ENCODE data around the gene HOXD4. TPM values are rescaled to one million over a fixed set of nuclear protein-coding genes. Genes with fewer than 3 reads are reported as not detected.

Gene HOXD4
- total RNA-seq, 4 donors from 2014 or later = 1.6 to 4.8 (median 3.3) TPM

GRCh38 chr2:176103742-176104315, 47.5 kb upstream of the HOXD4 start:
- intact Hi-C loops (cut with DNase I) = no loop called here
- Histone ChIP-seq H3K36me3 (no peaks in the 10 kb centered on the region), H3K9me3 (no peaks in the 10 kb centered on the region), H3K4me3 (replicated peaks in 1 of 3) (no peak overlapping the region), H3K27ac (no peak overlapping the region), H3K4me1 (peaks cover 10 to 34% of the 10 kb centered on the region in 2 donors), H3K27me3 (peaks cover 75% of the 10 kb centered on the region)
- no peak for TF ChIP-seq CTCF (IDR thresholded peaks at IDR 0.05)
- TF ChIP-seq POLR2A (IDR thresholded peaks at IDR 0.05) = no peak
- no peak for DNase-seq
- WGBS, 2 donors = 7 to 9% methylated on average over 17 of the region's 17 CpGs

- H3K27ac ChIP-seq = no peak overlapping the region
- intact Hi-C loops (cut with DNase I) = no loop called here
- WGBS, 2 donors = 4 to 5% methylated on average over 44 to 47 of the region's 56 CpGs
- H3K4me3 ChIP-seq (replicated peaks in 1 of 3) = no peak overlapping the region
- H3K4me1 ChIP-seq = peaks cover 10 to 38% of the 10 kb centered on the region in 2 donors
- TF ChIP-seq POLR2A (IDR thresholded peaks at IDR 0.05) (no peak), CTCF (IDR thresholded peaks at IDR 0.05) (no peak)
- H3K9me3 ChIP-seq = no peaks in the 10 kb centered on the region
- peaks cover 76% of the 10 kb centered on the region for H3K27me3 ChIP-seq
- DNase-seq = no peak
- H3K36me3 ChIP-seq = no peaks in the 10 kb centered on the region
Observed at GRCh38 chr2:176104316-176105077, 46.9 kb upstream of the HOXD4 start.

GRCh38 chr2:176105078-176105729, 46.1 kb upstream of the HOXD4 start:
- Histone ChIP-seq H3K27ac (no peak overlapping the region), H3K4me1 (peaks cover 10 to 33% of the 10 kb centered on the region in 2 donors), H3K27me3 (peaks cover 76% of the 10 kb centered on the region), H3K9me3 (no peaks in the 10 kb centered on the region), H3K4me3 (replicated peaks in 1 of 3) (no peak overlapping the region), H3K36me3 (no peaks in the 10 kb centered on the region)
- no peak for DNase-seq
- intact Hi-C loops (cut with DNase I) = no loop called here
- WGBS, 2 donors = 4 to 6% methylated on average over 25 of the region's 25 CpGs
- TF ChIP-seq POLR2A (IDR thresholded peaks at IDR 0.05) (no peak), CTCF (IDR thresholded peaks at IDR 0.05) (no peak)

GRCh38 chr2:176105730-176106580, 45.4 kb upstream of the HOXD4 start:
- intact Hi-C loops (cut with DNase I) = no loop called here
- H3K9me3 ChIP-seq = no peaks in the 10 kb centered on the region
- 5 to 12% methylated on average over 22 to 24 of the region's 25 CpGs for WGBS, 2 donors
- H3K27me3 ChIP-seq = peaks cover 75% of the 10 kb centered on the region
- no peak overlapping the region for H3K27ac ChIP-seq
- H3K36me3 ChIP-seq = no peaks in the 10 kb centered on the region
- no peak overlapping the region for H3K4me3 ChIP-seq (replicated peaks in 1 of 3)
- peaks cover 10 to 33% of the 10 kb centered on the region in 2 donors for H3K4me1 ChIP-seq
- no peak for TF ChIP-seq CTCF (IDR thresholded peaks at IDR 0.05)
- TF ChIP-seq POLR2A (IDR thresholded peaks at IDR 0.05) = no peak
- no peak for DNase-seq

All from thyroid gland (tissue), 4 donors.